Neural cell (in vitro differentiated cells): Measurements from ENCODE around the gene C9orf43. TPM values are rescaled to one million over a fixed set of nuclear protein-coding genes. Genes with fewer than 3 reads are reported as not detected.

Experiments used
- H2AFZ ChIP-seq: fragments of 200-600, 300-800 bp; sonication (generic), shearing (Covaris generic); 2 replicates; pipeline ENCODE4 v1.6.0; 2014; ENCODE audit warnings: low read depth, mild to moderate bottlenecking, antibody characterized with exemption, low read length, moderate library complexity
- H3F3A ChIP-seq: fragments of 200-600 bp; shearing (Covaris generic); 2 replicates; pipeline ENCODE4 v1.6.1; 2016; ENCODE audit warnings: mild to moderate bottlenecking, moderate library complexity, mixed read lengths, antibody characterized with exemption, low read length; ENCODE audit not compliant: insufficient read depth, poor library complexity, severe bottlenecking
- H3K27ac ChIP-seq: fragments of 200-600, 300-800 bp; sonication (generic), shearing (Covaris generic); 2 replicates; pipeline ENCODE4 v1.5.1; 2014; ENCODE audit warnings: mild to moderate bottlenecking, low read length, moderate library complexity
- H3K27me3 ChIP-seq: fragments of 300-800, 200-600 bp; sonication (generic), shearing (Covaris generic); 2 replicates; pipeline ENCODE4 v1.6.0; 2014; ENCODE audit warnings: mild to moderate bottlenecking, low read depth, low read length, moderate library complexity; ENCODE audit not compliant: insufficient read depth
- H3K36me3 ChIP-seq: fragments of 300-800, 200-600 bp; sonication (generic), shearing (Covaris generic); 2 replicates; pipeline ENCODE4 v1.5.1; 2014; ENCODE audit warnings: mild to moderate bottlenecking, antibody characterized with exemption, low read length, moderate library complexity; ENCODE audit not compliant: insufficient read depth
- H3K4me2 ChIP-seq: fragments of 300-800, 200-600 bp; sonication (generic), shearing (Covaris generic); 2 replicates; pipeline ENCODE4 v1.6.0; 2014; ENCODE audit warnings: mild to moderate bottlenecking, low read length
- H3K4me3 ChIP-seq: fragments of 300-800, 200-600 bp; sonication (generic), shearing (Covaris generic); 2 replicates; pipeline ENCODE4 v1.5.1; 2014; ENCODE audit warnings: mild to moderate bottlenecking, low read length, moderate library complexity
- H3K79me2 ChIP-seq: fragments of 200-600 bp; shearing (Covaris generic); replicated peaks from 2 replicates; pipeline ENCODE4 v1.6.0; 2014; ENCODE audit warnings: mild to moderate bottlenecking, low read length, moderate library complexity; ENCODE audit not compliant: insufficient read depth
- H3K9ac ChIP-seq: fragments of 300-800, 200-600 bp; sonication (generic), shearing (Covaris generic); 2 replicates; pipeline ENCODE4 v1.6.1; 2016; ENCODE audit warnings: mild to moderate bottlenecking, low read length, mixed read lengths
- H3K9me2 ChIP-seq: fragments of 200-600 bp; shearing (Covaris generic); 2 replicates; pipeline ENCODE4 v1.6.1; 2016; ENCODE audit warnings: mild to moderate bottlenecking, low read length, mixed read lengths; ENCODE audit not compliant: insufficient read depth
- H3K9me3 ChIP-seq: fragments of 200-600, 300-800 bp; sonication (generic), shearing (Covaris generic); 2 replicates; pipeline ENCODE4 v1.6.1; 2016; ENCODE audit warnings: mild to moderate bottlenecking, mixed run types, low read length, moderate library complexity, mixed read lengths
- H4K20me1 ChIP-seq: fragments of 200-600 bp; shearing (Covaris generic); 2 replicates; pipeline ENCODE4 v1.6.1; 2016; ENCODE audit warnings: mild to moderate bottlenecking, mixed run types; ENCODE audit not compliant: insufficient read depth
- CTCF ChIP-seq: fragments of 450-650 bp; IDR thresholded peaks from 2 replicates; pipeline ENCODE4 v1.5.1; 2014; ENCODE audit warnings: antibody characterized with exemption, mild to moderate bottlenecking, moderate library complexity; ENCODE audit not compliant: poor library complexity, severe bottlenecking
- EP300 ChIP-seq: fragments of 450-650 bp; conservative IDR thresholded peaks from 2 replicates; pipeline ENCODE4 v1.6.1; 2014; ENCODE audit warnings: antibody characterized with exemption, mild to moderate bottlenecking, moderate library complexity; ENCODE audit not compliant: poor library complexity, severe bottlenecking
- EZH2 ChIP-seq: fragments of 200-600, 300-800 bp; shearing (Covaris generic), sonication (generic); IDR thresholded peaks from 2 replicates; pipeline ENCODE4 v1.6.1; 2014; ENCODE audit warnings: antibody characterized with exemption, low read length, borderline replicate concordance, mild to moderate bottlenecking; ENCODE audit not compliant: insufficient read depth, poor library complexity, severe bottlenecking
- MXI1 ChIP-seq: fragments of 450-650 bp; conservative IDR thresholded peaks from 2 replicates; pipeline ENCODE4 v1.6.1; 2014; ENCODE audit warnings: antibody characterized with exemption, mild to moderate bottlenecking; ENCODE audit not compliant: poor library complexity, severe bottlenecking
- POLR2AphosphoS5 ChIP-seq: IDR thresholded peaks from 2 replicates; pipeline ENCODE4 v1.6.1; 2012
- RAD21 ChIP-seq: fragments of 450-650 bp; conservative IDR thresholded peaks from 2 replicates; pipeline ENCODE4 v1.6.1; 2014; ENCODE audit warnings: antibody characterized with exemption, mild to moderate bottlenecking, moderate library complexity
- REST ChIP-seq: IDR thresholded peaks from 2 replicates; pipeline ENCODE4 v1.6.1; 2012; ENCODE audit warnings: borderline replicate concordance
- SMC3 ChIP-seq: fragments of 450-650 bp; conservative IDR thresholded peaks from 2 replicates; pipeline ENCODE4 v1.6.1; 2014; ENCODE audit warnings: antibody characterized with exemption, mild to moderate bottlenecking, moderate library complexity; ENCODE audit not compliant: poor library complexity
- TAF1 ChIP-seq: IDR thresholded peaks from 2 replicates; pipeline ENCODE4 v1.6.1; 2012; ENCODE audit warnings: low read depth
- polyA plus RNA-seq: library from polyadenylated mRNA; depleted of rRNA; stranded (reverse); fragments of >200 nt; gene quantifications from 2 replicates; pipeline ENCODE4 v1.2.3, GENCODE V29; 2014

C9orf43 gene
- polyA plus RNA-seq, 1 donor from 2014 or later: 0.33 TPM

- Histone ChIP-seq H3K36me3 (no peaks in the 10 kb centered on the region), H3F3A (no peaks in the 10 kb centered on the region), H3K4me3 (no peak overlapping the region), H3K27ac (no peak overlapping the region), H3K79me2 (no peaks in the 10 kb centered on the region), H4K20me1 (no peaks in the 10 kb centered on the region), H3K9ac (no peak overlapping the region), H3K27me3 (no peaks in the 10 kb centered on the region), H3K9me3 (no peaks in the 10 kb centered on the region), H3K4me2 (no peak overlapping the region), H3K9me2 (no peaks in the 10 kb centered on the region), H2AFZ (no peak overlapping the region)
- TF ChIP-seq REST (no peak), SMC3 (no peak), POLR2AphosphoS5 (no peak), EP300 (no peak), RAD21 (no peak), TAF1 (no peak), CTCF (no peak), MXI1 (no peak), EZH2 (no peak)
Measured at GRCh38 chr9:113426701-113427100, 16.2 kb downstream of the C9orf43 start.

- H3K36me3 ChIP-seq: no peaks in the 10 kb centered on the region
- no peaks in the 10 kb centered on the region for H3K79me2 ChIP-seq
- H3K27ac ChIP-seq: no peak overlapping the region
- no peak overlapping the region for H3K4me3 ChIP-seq
- no peak overlapping the region for H3K4me2 ChIP-seq
- no peaks in the 10 kb centered on the region for H3K9me2 ChIP-seq
- no peak overlapping the region for H3K9ac ChIP-seq
- no peaks in the 10 kb centered on the region for H4K20me1 ChIP-seq
- H2AFZ ChIP-seq: no peak overlapping the region
- no peaks in the 10 kb centered on the region for H3K9me3 ChIP-seq
- TF ChIP-seq EZH2 (no peak), TAF1 (no peak), RAD21 (no peak), POLR2AphosphoS5 (no peak), EP300 (no peak), MXI1 (no peak), REST (no peak), CTCF (no peak), SMC3 (no peak)
- H3K27me3 ChIP-seq: no peaks in the 10 kb centered on the region
- no peaks in the 10 kb centered on the region for H3F3A ChIP-seq
Measured at GRCh38 chr9:113427629-113428028, 17.1 kb downstream of the C9orf43 start.
